Colon (tissue), 2 donors: ENCODE results near the gene ARMC7.
"Not testable (repeated sequence)": the region's sequence is repeated elsewhere in the genome, so short reads cannot be mapped to it uniquely, and the experiment has no call there.

ENCODE experiments used
- FAIRE-seq: peaks from 2 replicates; lab custom pipeline; 2012; peaks lifted over from hg19 to GRCh38; lab: Jason Lieb, UNC
- donor health status: control.
- donor health status: control.

ARMC7 gene

DNA sequence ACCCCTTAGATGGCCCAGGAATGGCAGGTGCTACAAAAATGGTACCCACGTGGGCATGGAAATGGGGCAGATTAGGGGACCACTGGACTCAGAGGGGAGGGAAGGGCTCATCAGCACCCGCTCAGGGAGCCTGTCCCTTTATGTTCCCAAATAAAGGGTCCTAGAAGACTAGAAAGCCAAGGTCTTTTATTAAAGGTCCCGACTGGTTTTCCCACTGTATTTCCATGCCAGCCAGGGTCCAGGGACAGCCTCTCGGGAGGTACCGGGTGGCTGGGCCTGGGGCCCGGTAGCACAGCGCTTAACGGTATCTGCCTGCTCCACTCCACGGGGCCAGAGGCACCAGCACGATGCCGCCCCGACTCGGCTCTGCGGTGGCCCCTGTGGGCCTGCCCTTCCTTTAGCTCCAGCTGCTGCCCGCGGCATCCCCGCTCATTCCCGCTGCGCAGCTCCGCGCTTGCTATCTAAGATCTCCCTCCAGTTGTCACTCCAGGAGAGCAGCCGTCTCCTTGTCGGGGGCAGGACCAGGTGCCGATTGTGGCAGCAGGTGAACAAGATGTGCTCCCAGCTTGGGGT lies 20.4 kb downstream of the ARMC7 start:
- no peak for FAIRE-seq

GRCh38 chr17:75130632-75131277 lies 21.0 kb downstream of the ARMC7 start:
- FAIRE-seq: no peak

- no peak for FAIRE-seq
Measured at GRCh38 chr17:75131278-75132017, 21.7 kb downstream of the ARMC7 start, which contains the start of gene NT5C. Gene NT5C, minus strand, starts transcription at chr17:75131742. Its CDS starts 35 bp downstream, at chr17:75131707.

GRCh38 chr17:75132018-75133000 lies 22.5 kb downstream of the ARMC7 start:
- FAIRE-seq: not testable (repeated sequence)

DNA sequence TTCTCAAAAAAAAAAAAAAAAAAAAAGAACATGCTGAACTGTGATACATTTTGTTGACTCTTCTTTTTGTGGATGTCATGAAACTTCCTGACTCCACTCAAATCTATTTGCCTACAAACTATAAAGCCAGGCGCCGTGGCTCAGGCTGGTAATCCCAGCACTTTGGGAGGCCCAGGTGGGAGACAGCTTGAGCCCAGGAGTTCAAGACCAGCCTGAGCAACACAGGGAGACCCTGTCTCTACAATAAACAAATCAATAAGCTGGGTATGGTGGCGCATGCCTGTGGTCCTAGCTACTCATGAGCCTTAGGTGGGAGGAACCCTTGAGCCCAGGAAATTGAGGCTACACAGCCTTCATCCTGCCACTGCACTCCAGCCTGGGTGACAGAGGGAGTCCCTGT lies 23.2 kb downstream of the ARMC7 start:
- FAIRE-seq: no peak

GRCh38 chr17:75133607-75134347 lies 24.0 kb downstream of the ARMC7 start:
- not testable (repeated sequence) for FAIRE-seq

DNA sequence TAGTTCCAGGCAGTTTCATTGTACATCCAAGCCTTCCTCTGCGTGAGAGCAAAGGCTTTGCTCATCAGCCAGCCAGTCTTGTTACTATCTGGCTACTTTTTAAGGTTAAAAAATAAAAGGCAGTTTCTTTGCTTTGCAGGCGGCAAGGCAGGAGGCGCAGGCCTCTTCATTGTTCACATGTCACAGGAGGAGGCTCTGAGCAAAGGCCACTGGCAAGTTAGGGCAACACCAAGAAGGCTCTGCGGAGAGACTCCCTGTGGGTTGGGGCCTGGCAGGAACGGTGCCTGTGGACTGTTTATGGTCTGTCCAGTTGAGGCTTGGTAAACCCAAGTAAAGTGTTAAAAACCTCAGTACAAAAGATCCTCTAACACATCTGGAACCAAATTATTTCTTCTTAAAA lies 25.7 kb downstream of the ARMC7 start:
- no peak for FAIRE-seq

DNA sequence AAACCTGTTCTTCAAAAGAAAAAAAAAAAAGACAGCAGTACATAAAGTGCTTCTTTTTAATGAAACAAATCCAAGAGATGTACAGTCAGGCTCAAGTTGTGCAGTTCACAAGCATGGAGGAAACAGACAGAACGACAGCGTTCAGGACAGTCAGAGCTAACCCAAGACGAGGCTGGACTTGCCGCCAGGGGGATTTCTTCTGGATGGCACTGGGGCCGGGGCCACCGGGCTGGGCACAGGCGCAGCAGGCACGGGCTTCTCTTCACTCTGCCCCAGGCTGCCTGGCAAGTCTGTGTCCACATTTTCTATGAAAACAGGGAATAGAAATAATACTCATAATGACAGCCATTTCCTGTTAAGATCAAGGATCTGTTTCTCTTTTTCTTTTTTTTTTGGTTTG lies 26.2 kb downstream of the ARMC7 start:
- FAIRE-seq: no peak

DNA sequence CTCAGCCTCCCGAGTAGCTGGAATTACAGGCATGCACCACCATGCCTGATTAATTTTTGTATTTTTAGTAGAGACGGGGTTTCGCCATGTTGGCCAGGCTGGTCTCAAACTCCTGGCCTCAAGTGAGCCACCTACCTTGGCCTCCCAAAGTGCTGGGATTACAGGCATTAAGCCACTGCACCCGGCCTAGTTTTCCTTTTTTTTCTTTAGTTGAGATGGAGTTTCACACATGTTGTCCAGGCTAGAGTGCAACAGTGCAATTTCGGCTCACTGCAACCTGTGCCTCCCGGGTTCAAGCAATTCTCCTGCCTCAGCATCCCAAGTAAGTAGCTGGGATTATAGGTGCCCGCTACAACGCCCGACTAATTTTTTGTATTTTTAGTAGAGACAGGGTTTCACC lies 28.0 kb downstream of the ARMC7 start:
- not testable (repeated sequence) for FAIRE-seq

DNA sequence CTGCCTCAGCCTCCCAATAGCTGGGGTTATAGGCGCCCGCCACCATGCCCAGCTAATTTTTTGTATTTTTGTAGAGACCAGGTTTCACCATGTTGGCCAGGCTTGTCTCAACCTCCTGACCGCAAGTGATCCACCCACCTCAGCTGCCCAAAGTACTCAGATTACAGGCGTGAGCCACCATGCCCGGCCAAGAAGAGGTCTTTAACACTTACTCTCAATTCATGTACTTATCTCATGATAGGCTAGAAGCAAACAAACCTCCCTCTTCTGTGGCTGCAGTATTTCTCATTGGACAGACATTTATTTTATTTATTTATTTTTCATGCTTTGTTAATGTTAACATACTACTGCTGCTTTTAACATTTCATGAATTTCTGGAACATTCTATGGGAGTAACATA lies 28.8 kb downstream of the ARMC7 start:
- FAIRE-seq: no peak

DNA sequence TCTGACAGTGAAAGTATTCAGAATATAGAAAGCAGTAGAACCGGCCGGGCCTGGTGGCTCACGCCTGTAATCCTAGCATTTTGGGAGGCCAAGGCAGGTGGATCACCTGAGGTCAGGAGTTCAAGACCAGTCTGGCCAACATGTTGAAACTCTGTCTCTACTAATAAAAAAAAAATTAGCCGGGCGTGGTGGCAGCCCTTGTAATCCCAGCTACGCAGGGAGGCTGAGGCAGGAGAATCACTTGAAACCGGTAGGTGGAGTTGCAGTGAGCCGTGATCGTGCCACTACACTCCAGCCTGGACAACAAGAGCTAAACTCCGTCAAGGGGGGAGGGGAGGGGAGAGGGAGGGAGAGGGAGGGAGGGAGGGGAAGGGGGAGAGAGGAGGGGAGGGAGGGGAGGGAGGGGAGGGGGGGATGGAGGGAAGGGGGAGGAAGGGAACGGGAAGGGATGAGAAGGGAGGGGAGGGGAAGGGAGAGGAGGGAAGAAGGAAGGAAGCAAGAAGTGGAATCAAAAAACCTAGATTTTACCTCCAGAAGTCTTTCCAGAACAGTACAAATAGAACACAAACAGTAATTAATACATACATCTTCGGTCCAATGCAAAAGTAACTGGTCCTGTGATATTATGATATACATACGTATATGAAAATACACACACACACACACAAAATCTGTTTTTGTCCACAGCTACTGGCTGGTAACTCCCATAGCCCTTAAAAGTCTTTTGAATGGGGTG lies 32.6 kb downstream of the ARMC7 start:
- FAIRE-seq: no peak

GRCh38 chr17:75144816-75145512 lies 35.2 kb downstream of the ARMC7 start:
- no peak for FAIRE-seq

GRCh38 chr17:75146592-75146991 lies 36.8 kb downstream of the ARMC7 start:
- FAIRE-seq: no peak

DNA sequence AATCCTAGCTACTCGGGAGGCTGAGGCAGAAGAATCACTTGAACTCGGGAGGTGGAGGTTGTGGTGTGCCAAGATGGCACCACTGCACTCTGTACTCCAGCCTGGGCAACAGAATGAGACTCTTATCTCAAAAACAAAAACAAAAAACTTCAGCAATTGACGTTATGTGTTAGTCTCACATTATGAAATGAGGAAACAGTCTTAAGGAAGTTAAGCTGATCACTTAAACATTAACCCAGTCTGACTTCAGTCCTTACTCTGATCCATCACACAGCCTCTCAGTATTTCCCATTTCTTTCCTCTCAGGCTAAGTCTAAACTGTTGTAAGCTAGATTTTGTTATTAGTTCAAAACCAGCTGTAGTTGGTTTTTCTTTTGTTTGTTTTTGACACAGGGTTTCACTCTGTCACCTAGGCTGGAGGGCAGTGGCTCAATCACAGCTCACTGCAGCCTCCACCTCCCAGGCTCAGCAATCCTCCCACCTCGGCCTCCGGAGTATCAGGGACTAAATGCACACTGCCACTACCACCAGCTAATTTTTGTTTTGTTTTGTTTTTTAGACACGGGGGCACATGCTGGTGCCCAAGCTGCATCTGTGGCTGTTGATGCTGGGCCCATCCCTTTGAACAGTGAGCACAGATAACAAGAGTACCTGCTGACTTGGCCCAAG lies 38.2 kb downstream of the ARMC7 start:
- FAIRE-seq: no peak

- FAIRE-seq: no peak
Measured at GRCh38 chr17:75151930-75152329, 42.2 kb downstream of the ARMC7 start.

DNA sequence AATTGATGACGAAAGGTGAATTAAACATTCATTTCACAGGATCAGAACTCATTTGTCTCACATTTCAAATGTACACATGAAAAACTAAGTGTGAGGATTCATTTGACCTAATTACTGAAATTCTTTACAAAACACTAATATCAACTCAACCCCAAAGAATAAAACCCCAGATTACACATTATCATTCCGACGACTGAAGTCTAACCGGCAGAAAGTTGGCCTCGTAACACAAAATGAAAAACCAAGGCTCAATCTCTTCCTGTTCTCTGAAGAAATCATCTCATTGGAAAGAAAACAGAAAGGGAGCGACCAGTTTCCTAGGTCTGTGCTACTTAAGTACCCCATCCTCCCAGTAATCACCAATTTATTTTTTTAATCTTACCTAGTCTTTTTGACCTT lies 42.8 kb downstream of the ARMC7 start:
- no peak for FAIRE-seq

DNA sequence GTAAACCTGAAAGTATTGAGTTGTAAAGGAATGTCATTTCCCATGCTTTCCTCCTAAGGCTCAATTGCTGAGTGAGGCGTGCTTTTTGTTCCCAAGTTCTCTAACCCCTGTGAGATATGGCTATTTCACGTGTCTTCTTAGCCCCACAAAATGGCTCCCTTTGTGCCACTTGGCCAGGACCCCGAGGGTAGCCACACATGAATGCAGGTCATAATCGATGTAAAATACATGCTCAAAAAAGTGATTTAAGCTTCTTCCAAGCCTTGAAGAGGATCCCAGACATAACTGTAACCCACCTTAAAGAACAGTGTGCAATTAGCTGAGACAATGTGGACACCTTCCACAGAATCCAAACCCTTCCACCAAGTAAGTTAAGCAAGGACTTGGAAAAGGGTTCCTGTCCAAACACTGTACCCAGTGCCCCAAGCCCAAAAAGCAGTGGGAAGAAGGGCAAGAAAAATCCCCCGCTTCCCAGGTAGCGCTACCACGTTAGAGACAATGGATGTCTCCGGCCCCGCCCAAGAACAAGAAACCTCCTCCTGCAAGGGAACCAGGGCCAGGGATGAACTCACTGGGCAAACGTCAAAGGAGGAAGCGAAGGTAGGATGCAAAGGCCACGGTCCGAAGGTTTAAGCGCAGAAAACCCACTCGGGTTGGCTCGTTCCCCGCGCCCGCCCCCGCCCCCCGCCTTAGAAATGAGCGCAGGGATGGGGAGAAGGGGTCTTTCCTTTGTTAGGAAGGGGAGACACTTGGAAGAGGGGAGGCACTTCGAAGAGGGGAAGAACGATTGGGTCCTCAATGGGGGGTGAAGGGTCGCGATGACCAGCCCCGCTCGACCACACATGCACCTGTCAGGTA lies 43.4 kb downstream of the ARMC7 start:
- FAIRE-seq: no peak

- no peak for FAIRE-seq
Measured at GRCh38 chr17:75153780-75154194, 44.0 kb downstream of the ARMC7 start.
